Measurements from ENCODE around the gene PPEF1. TPM values are rescaled to one million over a fixed set of nuclear protein-coding genes. Genes with fewer than 3 reads are reported as not detected.

Gene PPEF1
- total RNA-seq, 1 experiment from 2014 or later: 0.52 TPM

GRCh38 chrX:18682979-18683387 lies 24.5 kb upstream of the PPEF1 start:
- H3K4me3 Mint-ChIP-seq: no peak overlapping the region
- peaks cover 67 to 78% of the 10 kb centered on the region in 2 experiments for H3K9me3 Mint-ChIP-seq
- Histone ChIP-seq H3K27me3 (ENCODE audit: insufficient read depth, low read length) (no peaks in the 10 kb centered on the region), H3K79me1 (ENCODE audit: insufficient read depth, low read depth, low read length, poor library complexity, severe bottlenecking) (no peaks in the 10 kb centered on the region), H2BK15ac (ENCODE audit: low read depth, low read length) (no peak overlapping the region), H3K14ac (ENCODE audit: insufficient read depth, low read length) (no peak overlapping the region), H2BK5ac (ENCODE audit: insufficient read length, low read length) (no peak overlapping the region), H2BK12ac (ENCODE audit: insufficient read length, low read depth, low read length) (no peak overlapping the region), H3K18ac (ENCODE audit: insufficient read length, low read depth, low read length) (no peak overlapping the region), H3K4me2 (ENCODE audit: insufficient read depth, insufficient read length, low read length) (no peak overlapping the region), H4K91ac (ENCODE audit: insufficient read length, low read depth, low read length) (no peak overlapping the region), H2BK20ac (ENCODE audit: low read depth, low read length, poor library complexity, severe bottlenecking) (no peak overlapping the region), H2BK120ac (ENCODE audit: low read depth, low read length, poor library complexity, severe bottlenecking) (no peak overlapping the region), H3K4me1 (ENCODE audit: insufficient read depth, low read length) (no peaks in the 10 kb centered on the region), H4K5ac (ENCODE audit: insufficient read length, low read depth, low read length) (no peak overlapping the region), H4K8ac (replicated peaks; ENCODE audit: insufficient read length, low read depth, low read length) (no peak overlapping the region), H2AK5ac (ENCODE audit: insufficient read length, low read length) (no peak overlapping the region), H3K23me2 (ENCODE audit: insufficient read length, low read depth, low read length, poor library complexity, severe bottlenecking) (no peaks in the 10 kb centered on the region), H3K4ac (ENCODE audit: low read depth, low read length) (no peak overlapping the region), H2AFZ (ENCODE audit: low read length) (no peak overlapping the region), H3K79me2 (ENCODE audit: insufficient read depth, low read length) (no peaks in the 10 kb centered on the region), H3K56ac (ENCODE audit: insufficient read length, low read depth, low read length) (no peak overlapping the region), H3K9ac (ENCODE audit: extremely low read depth, insufficient read length, low read length) (no peak overlapping the region), H3K27ac (ENCODE audit: insufficient read length, low read depth, low read length) (no peak overlapping the region), H3K23ac (ENCODE audit: insufficient read length, low read depth, low read length) (no peak overlapping the region), H3K9me3 (ENCODE audit: control insufficient read depth, low read depth, low read length) (peaks cover 44% of the 10 kb centered on the region), H3T11ph (ENCODE audit: low read length) (no peak overlapping the region), H4K20me1 (ENCODE audit: control insufficient read depth, insufficient read depth, insufficient read length) (no peaks in the 10 kb centered on the region)
- no peak for TF ChIP-seq CTCF (conservative IDR thresholded peaks at IDR 0.05)
- no CpG with 5 or more reads among the region's 9 CpGs for WGBS (ENCODE audit: extremely low coverage, insufficient read length, low lambda C conversion rate)
- no peak overlapping the region for H3K27ac Mint-ChIP-seq
- peaks cover 4% of the 10 kb centered on the region in 2 experiments; a peak in 2 of 4 replicates for H3K4me1 Mint-ChIP-seq
- H3K36me3 Mint-ChIP-seq (ENCODE audit: insufficient read depth in 1 of 3, low read depth in 3 of 3): peaks cover 0 to 2% (median 0%) of the 10 kb centered on the region in 3 experiments; a peak in 3 of 7 replicates
- peaks cover 1% of the 10 kb centered on the region for H3K27me3 Mint-ChIP-seq (ENCODE audit: low read depth)
- no peak for DNase-seq

Data from H9 (cell line).